SK-N-SH treated with all-trans-retinoic acid at 6 μM for 48 hours (cell line): ENCODE data around the gene KRABD2.

Experiments
- ATAC-seq: fragments of 200-7000 bp; cut with Tn5 transposase; 3 replicates; pipeline ENCODE4 v1.9.1; 2020; ENCODE audit warnings: mild to moderate bottlenecking, moderate library complexity
- ARNTL ChIP-seq: fragments of 450-650 bp; formaldehyde crosslinking; IDR thresholded peaks from 2 replicates; pipeline ENCODE4 v1.5.0; 2020; ENCODE audit warnings: low read depth, mild to moderate bottlenecking, moderate library complexity, borderline replicate concordance
- BACH2 ChIP-seq: fragments of 250-450 bp; sonication (Bioruptor Pico); IDR thresholded peaks from 2 replicates; pipeline ENCODE4 v1.9.0; 2021; ENCODE audit warnings: mild to moderate bottlenecking, borderline replicate concordance
- CSDC2 ChIP-seq: fragments of 250-450 bp; sonication (Bioruptor Pico); IDR thresholded peaks from 2 replicates; pipeline ENCODE4 v1.5.0; 2020; ENCODE audit warnings: mild to moderate bottlenecking, moderate library complexity
- CSRNP3 ChIP-seq: fragments of 250-450 bp; sonication (Bioruptor Pico); IDR thresholded peaks from 2 replicates; pipeline ENCODE4 v1.5.1; 2021; ENCODE audit warnings: mild to moderate bottlenecking, moderate library complexity
- ESRRG ChIP-seq: fragments of 250-450 bp; sonication (Bioruptor Pico); IDR thresholded peaks from 2 replicates; pipeline ENCODE4 v1.6.1; 2021; ENCODE audit warnings: mild to moderate bottlenecking
- ISL1 ChIP-seq: fragments of 250-450 bp; sonication (Bioruptor Pico); IDR thresholded peaks from 2 replicates; pipeline ENCODE4 v2.1.2; 2022; ENCODE audit warnings: mild to moderate bottlenecking, moderate library complexity
- OSR1 ChIP-seq: fragments of 250-450 bp; sonication (Bioruptor Pico); IDR thresholded peaks from 2 replicates; pipeline ENCODE4 v1.8.0; 2022; ENCODE audit warnings: moderate library complexity, mild to moderate bottlenecking, inconsistent platforms
- PATZ1 ChIP-seq: fragments of 250-450 bp; sonication (Bioruptor Pico); IDR thresholded peaks from 2 replicates; pipeline ENCODE4 v1.8.0; 2020; ENCODE audit warnings: mild to moderate bottlenecking, moderate library complexity, borderline replicate concordance
- POU6F1 ChIP-seq: fragments of 250-450 bp; sonication (Bioruptor Pico); IDR thresholded peaks from 2 replicates; pipeline ENCODE4 v1.8.0; 2021; ENCODE audit warnings: low read depth, mild to moderate bottlenecking, moderate library complexity, borderline replicate concordance
- RARB ChIP-seq: fragments of 250-450 bp; sonication (Bioruptor Pico); IDR thresholded peaks from 2 replicates; pipeline ENCODE4 v1.8.0; 2021; ENCODE audit warnings: mild to moderate bottlenecking, moderate library complexity
- SNAI2 ChIP-seq: fragments of 250-450 bp; sonication (Bioruptor Pico); IDR thresholded peaks from 2 replicates; pipeline ENCODE4 v1.5.0; 2020; ENCODE audit warnings: mild to moderate bottlenecking, moderate library complexity
- TCF4 ChIP-seq: fragments of 250-450 bp; sonication (Bioruptor Pico); IDR thresholded peaks from 2 replicates; pipeline ENCODE4 v1.8.0; 2021; ENCODE audit warnings: mild to moderate bottlenecking, moderate library complexity, borderline replicate concordance
- TOX ChIP-seq: fragments of 250-450 bp; sonication (Bioruptor Pico); IDR thresholded peaks from 2 replicates; pipeline ENCODE4 v1.8.0; 2021; ENCODE audit warnings: mild to moderate bottlenecking, moderate library complexity, borderline replicate concordance
- TSHZ2 ChIP-seq: fragments of 250-450 bp; sonication (Bioruptor Pico); IDR thresholded peaks from 2 replicates; pipeline ENCODE4 v1.5.0; 2020; ENCODE audit warnings: mild to moderate bottlenecking, moderate library complexity
- ZC3H10 ChIP-seq: fragments of 250-450 bp; sonication (Bioruptor Pico); IDR thresholded peaks from 2 replicates; pipeline ENCODE4 v1.5.1; 2021; ENCODE audit warnings: mild to moderate bottlenecking, moderate library complexity
- ZFP3 ChIP-seq: fragments of 250-450 bp; sonication (Bioruptor Pico); IDR thresholded peaks from 2 replicates; pipeline ENCODE4 v1.5.0; 2020; ENCODE audit warnings: mild to moderate bottlenecking, moderate library complexity
- ZFP30 ChIP-seq: fragments of 450-650 bp; formaldehyde crosslinking; IDR thresholded peaks from 2 replicates; pipeline ENCODE4 v1.5.0; 2022; ENCODE audit warnings: mild to moderate bottlenecking, moderate library complexity
- ZNF70 ChIP-seq: fragments of 450-650 bp; formaldehyde crosslinking; IDR thresholded peaks from 2 replicates; pipeline ENCODE4 v1.5.0; 2020; ENCODE audit warnings: mild to moderate bottlenecking, moderate library complexity
- ZNF8 ChIP-seq: fragments of 450-650 bp; formaldehyde crosslinking; IDR thresholded peaks from 2 replicates; pipeline ENCODE4 v1.5.0; 2020; ENCODE audit warnings: mild to moderate bottlenecking, moderate library complexity

Gene KRABD2

GRCh38 chr17:8345052-8345690, 31.3 kb downstream of the KRABD2 start:
- TF ChIP-seq BACH2 (CRISPR knock-in tag): no peak
- no peak for TF ChIP-seq RARB (CRISPR knock-in tag)
- no peak for TF ChIP-seq ZNF8
- no peak for TF ChIP-seq POU6F1 (CRISPR knock-in tag)
- no peak for TF ChIP-seq TSHZ2 (CRISPR knock-in tag)
- ATAC-seq: no peak

GRCh38 chr17:8341456-8341855, 35.0 kb downstream of the KRABD2 start:
- peak; percentile 45; the same call in 1 of the 3 replicates for ATAC-seq
- TF ChIP-seq ZC3H10 (no peak), BACH2 (CRISPR knock-in tag) (no peak), SNAI2 (no peak)

GRCh38 chr17:8339540-8339939, 37.0 kb downstream of the KRABD2 start, which contains the start of gene ODF4:
TSS of gene ODF4 (plus strand) at chr17:8339840. CDS start at chr17:8340052, 212 bp downstream.
- no peak for ATAC-seq
- TF ChIP-seq ESRRG (CRISPR knock-in tag) (no peak), CSDC2 (no peak), PATZ1 (CRISPR knock-in tag) (no peak), POU6F1 (CRISPR knock-in tag) (no peak), ARNTL (no peak), TSHZ2 (CRISPR knock-in tag) (no peak), ISL1 (CRISPR knock-in tag) (no peak), SNAI2 (no peak), TCF4 (CRISPR knock-in tag) (no peak), OSR1 (CRISPR knock-in tag) (no peak), ZNF70 (CRISPR knock-in tag) (no peak), RARB (CRISPR knock-in tag) (no peak), ZFP30 (no peak), CSRNP3 (CRISPR knock-in tag) (no peak), BACH2 (CRISPR knock-in tag) (no peak), ZFP3 (no peak), TOX (CRISPR knock-in tag) (no peak)
